Measurements from ENCODE around the gene TNFSF11.

The TNFSF11 gene

GRCh38 chr13:42633495-42633894 lies 59.5 kb downstream of the TNFSF11 start:
- Histone ChIP-seq H4K20me1 (ENCODE audit: insufficient read depth, low read length) (no peaks in the 10 kb centered on the region), H3K36me3 (replicated peaks; ENCODE audit: insufficient read depth, low read length) (no peaks in the 10 kb centered on the region), H3K9me3 (replicated peaks; ENCODE audit: insufficient read depth, low read length) (no peaks in the 10 kb centered on the region), H3K27me3 (replicated peaks; ENCODE audit: insufficient read depth, low read length) (no peaks in the 10 kb centered on the region), H3K4me1 (ENCODE audit: low read length) (no peaks in the 10 kb centered on the region), H3K4me2 (ENCODE audit: low read depth, low read length) (no peak overlapping the region), H3K9ac (ENCODE audit: low read length) (no peak overlapping the region), H2AFZ (ENCODE audit: low read length) (no peak overlapping the region), H3F3A (ENCODE audit: insufficient read depth, low read length) (no peaks in the 10 kb centered on the region), H3K79me2 (ENCODE audit: low read length) (no peaks in the 10 kb centered on the region), H3K9me2 (replicated peaks; ENCODE audit: insufficient read depth, low read length) (no peaks in the 10 kb centered on the region), H3K4me3 (ENCODE audit: low read length) (no peak overlapping the region), H3K27ac (ENCODE audit: low read length) (no peak overlapping the region)
- TF ChIP-seq EZH2phosphoT487 (IDR thresholded peaks at IDR 0.05; ENCODE audit: low read length) (no peak), EZH2 (optimal IDR thresholded peaks at IDR 0.05; ENCODE audit: low read depth, low read length) (no peak), CTCF (IDR thresholded peaks at IDR 0.05; ENCODE audit: low read length) (no peak)
- DNase-seq, result no peak

- Histone ChIP-seq H3K9ac (ENCODE audit: low read length) (no peak overlapping the region), H3K9me3 (replicated peaks; ENCODE audit: insufficient read depth, low read length) (no peaks in the 10 kb centered on the region), H3F3A (ENCODE audit: insufficient read depth, low read length) (no peaks in the 10 kb centered on the region), H3K36me3 (replicated peaks; ENCODE audit: insufficient read depth, low read length) (no peaks in the 10 kb centered on the region), H3K9me2 (replicated peaks; ENCODE audit: insufficient read depth, low read length) (no peaks in the 10 kb centered on the region), H3K4me3 (ENCODE audit: low read length) (no peak overlapping the region), H3K4me2 (ENCODE audit: low read depth, low read length) (no peak overlapping the region), H3K27ac (ENCODE audit: low read length) (no peak overlapping the region), H3K4me1 (ENCODE audit: low read length) (no peaks in the 10 kb centered on the region), H3K27me3 (replicated peaks; ENCODE audit: insufficient read depth, low read length) (no peaks in the 10 kb centered on the region), H3K79me2 (ENCODE audit: low read length) (no peaks in the 10 kb centered on the region), H2AFZ (ENCODE audit: low read length) (no peak overlapping the region), H4K20me1 (ENCODE audit: insufficient read depth, low read length) (no peaks in the 10 kb centered on the region)
- no peak for DNase-seq
- TF ChIP-seq EZH2phosphoT487 (IDR thresholded peaks at IDR 0.05; ENCODE audit: low read length) (no peak), EZH2 (optimal IDR thresholded peaks at IDR 0.05; ENCODE audit: low read depth, low read length) (no peak)
These were observed 64.1 kb downstream of the TNFSF11 start for GRCh38 chr13:42638101-42638500.

- no peak for TF ChIP-seq EZH2 (optimal IDR thresholded peaks at IDR 0.05; ENCODE audit: low read depth, low read length)
- no peak for TF ChIP-seq EZH2phosphoT487 (IDR thresholded peaks at IDR 0.05; ENCODE audit: low read length)
- TF ChIP-seq CTCF (IDR thresholded peaks at IDR 0.05; ENCODE audit: low read length), result no peak
- H3K36me3 ChIP-seq (replicated peaks; ENCODE audit: insufficient read depth, low read length), result no peaks in the 10 kb centered on the region
- no peak overlapping the region for H3K27ac ChIP-seq (ENCODE audit: low read length)
- no peak overlapping the region for H3K4me2 ChIP-seq (ENCODE audit: low read depth, low read length)
- H3K4me1 ChIP-seq (ENCODE audit: low read length), result no peaks in the 10 kb centered on the region
- no peaks in the 10 kb centered on the region for H3K79me2 ChIP-seq (ENCODE audit: low read length)
- DNase-seq, result no peak
- H4K20me1 ChIP-seq (ENCODE audit: insufficient read depth, low read length), result no peaks in the 10 kb centered on the region
- no peak overlapping the region for H2AFZ ChIP-seq (ENCODE audit: low read length)
- H3F3A ChIP-seq (ENCODE audit: insufficient read depth, low read length), result no peaks in the 10 kb centered on the region
- no peaks in the 10 kb centered on the region for H3K27me3 ChIP-seq (replicated peaks; ENCODE audit: insufficient read depth, low read length)
- H3K9me3 ChIP-seq (replicated peaks; ENCODE audit: insufficient read depth, low read length), result no peaks in the 10 kb centered on the region
- H3K9ac ChIP-seq (ENCODE audit: low read length), result no peak overlapping the region
- H3K9me2 ChIP-seq (replicated peaks; ENCODE audit: insufficient read depth, low read length), result no peaks in the 10 kb centered on the region
- H3K4me3 ChIP-seq (ENCODE audit: low read length), result no peak overlapping the region
These were observed 64.9 kb downstream of the TNFSF11 start for GRCh38 chr13:42638886-42639285.

GRCh38 chr13:42643076-42643475 lies 69.1 kb downstream of the TNFSF11 start:
- no peaks in the 10 kb centered on the region for H4K20me1 ChIP-seq (ENCODE audit: insufficient read depth, low read length)
- H3K9me3 ChIP-seq (replicated peaks; ENCODE audit: insufficient read depth, low read length), result no peaks in the 10 kb centered on the region
- no peak overlapping the region for H3K27ac ChIP-seq (ENCODE audit: low read length)
- H3K9me2 ChIP-seq (replicated peaks; ENCODE audit: insufficient read depth, low read length), result no peaks in the 10 kb centered on the region
- no peaks in the 10 kb centered on the region for H3K79me2 ChIP-seq (ENCODE audit: low read length)
- no peak overlapping the region for H2AFZ ChIP-seq (ENCODE audit: low read length)
- no peaks in the 10 kb centered on the region for H3K4me1 ChIP-seq (ENCODE audit: low read length)
- H3K27me3 ChIP-seq (replicated peaks; ENCODE audit: insufficient read depth, low read length), result no peaks in the 10 kb centered on the region
- H3K9ac ChIP-seq (ENCODE audit: low read length), result no peak overlapping the region
- no peak overlapping the region for H3K4me2 ChIP-seq (ENCODE audit: low read depth, low read length)
- no peak for TF ChIP-seq EZH2phosphoT487 (IDR thresholded peaks at IDR 0.05; ENCODE audit: low read length)
- TF ChIP-seq EZH2 (optimal IDR thresholded peaks at IDR 0.05; ENCODE audit: low read depth, low read length), result no peak
- no peak for TF ChIP-seq CTCF (IDR thresholded peaks at IDR 0.05; ENCODE audit: low read length)
- H3F3A ChIP-seq (ENCODE audit: insufficient read depth, low read length), result no peaks in the 10 kb centered on the region
- H3K36me3 ChIP-seq (replicated peaks; ENCODE audit: insufficient read depth, low read length), result no peaks in the 10 kb centered on the region
- no peak overlapping the region for H3K4me3 ChIP-seq (ENCODE audit: low read length)
- no peak for DNase-seq
